Measurements from ENCODE around the gene TMEM176B. TPM values are rescaled to one million over a fixed set of nuclear protein-coding genes. Genes with fewer than 3 reads are reported as not detected.

The TMEM176B gene
- total RNA-seq, 2 experiments from 2014 or later: not detected

DNA sequence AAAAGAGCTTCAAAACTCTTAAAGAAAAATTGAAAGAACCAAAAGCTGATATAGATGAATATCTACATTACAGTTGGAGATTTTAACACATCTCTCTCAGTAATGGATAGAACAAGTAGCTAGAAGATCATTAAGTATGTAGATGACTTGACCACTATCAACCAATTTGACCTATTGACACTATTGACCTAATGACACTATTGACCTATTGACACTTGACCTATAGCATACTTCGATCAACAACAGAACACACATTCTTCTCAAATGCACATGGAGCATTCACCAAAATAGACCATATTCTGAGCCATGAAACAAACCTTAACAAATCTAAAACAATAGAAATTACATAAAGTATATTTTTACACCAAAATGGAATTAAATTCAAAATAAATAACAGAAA is 40.7 kb downstream of the TMEM176B start:
- peaks cover 2% of the 10 kb centered on the region for H3K36me3 Mint-ChIP-seq (ENCODE audit: low read depth)
- no peak overlapping the region for H3K27ac Mint-ChIP-seq
- H3K4me3 Mint-ChIP-seq: no peak overlapping the region
- intact Hi-C loops (cut with DNase I, micrococcal nuclease): loop anchor here (5.0 kb wide), 3 partner anchors 382 to 472 kb away; partner anchors contain the start of genes REPIN1 (in 1 of the 2) and ZNF775 (in 1 of the 2)
- H3K27me3 Mint-ChIP-seq: no peaks in the 10 kb centered on the region
- no peak for DNase-seq
- ChIA-PET CTCF (interaction anchor here (0.7 to 2.0 kb wide), 9 partner anchors 11 to 402 kb away, joined by 3 to 9 read pairs (median 4); partner anchors contain the start of gene GIMAP7), POLR2A (no interaction called here)
- peaks cover 27% of the 10 kb centered on the region for H3K4me1 Mint-ChIP-seq
- no peak for ATAC-seq
- H3K9me3 Mint-ChIP-seq (ENCODE audit: low read depth): peaks cover 2% of the 10 kb centered on the region

DNA sequence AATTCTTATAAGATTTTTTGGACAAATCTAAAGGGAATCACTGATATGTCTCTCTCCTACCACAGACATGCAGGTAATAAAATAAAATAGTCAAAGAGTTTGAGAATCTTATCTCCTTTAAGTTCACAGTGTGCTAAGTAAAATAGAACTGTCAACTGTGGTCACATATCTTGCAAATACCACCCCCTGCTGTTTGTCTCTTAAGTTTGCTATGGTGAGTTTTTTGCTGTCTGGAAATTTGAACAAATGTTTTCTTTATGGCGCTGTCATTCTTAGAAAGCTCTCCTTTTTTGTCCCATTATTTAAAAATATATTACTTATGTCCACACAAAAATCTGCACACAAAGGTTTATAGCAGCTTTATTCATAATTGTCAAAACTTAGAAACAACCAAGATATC is 43.3 kb downstream of the TMEM176B start:
- H3K4me1 Mint-ChIP-seq: peaks cover 49% of the 10 kb centered on the region
- ChIA-PET POLR2A (no interaction called here), CTCF (interaction anchor here (0.6 to 5.0 kb wide), 14 partner anchors 9 to 319 kb away, joined by 3 to 69 read pairs (median 4); partner anchors contain the start of genes GIMAP5 and GIMAP8)
- no peak for ATAC-seq
- H3K4me3 Mint-ChIP-seq: peak overlapping the region; percentile 7
- DNase-seq: no peak
- peaks cover 4% of the 10 kb centered on the region for H3K36me3 Mint-ChIP-seq (ENCODE audit: low read depth)
- intact Hi-C loops (cut with DNase I, micrococcal nuclease): loop anchor here (1.0 to 5.0 kb wide), 4 partner anchors 309 to 470 kb away; partner anchors contain the start of genes REPIN1 (in 1 of the 2) and ZNF775 (in 1 of the 2)
- peaks cover 2% of the 10 kb centered on the region for H3K9me3 Mint-ChIP-seq (ENCODE audit: low read depth)
- no peaks in the 10 kb centered on the region for H3K27me3 Mint-ChIP-seq
- peak overlapping the region; percentile 89 for H3K27ac Mint-ChIP-seq

- H3K27ac Mint-ChIP-seq: peak overlapping the region; percentile 89
- peaks cover 52% of the 10 kb centered on the region for H3K4me1 Mint-ChIP-seq
- intact Hi-C loops (cut with DNase I, micrococcal nuclease): loop anchor here (5.0 kb wide), 3 partner anchors 379 to 469 kb away; partner anchors contain the start of genes REPIN1 (in 1 of the 2) and ZNF775 (in 1 of the 2)
- POLR2A ChIA-PET: interaction anchor here (0.6 to 1.9 kb wide), 15 partner anchors 18 to 1630 kb away, joined by 3 to 15 read pairs (median 5); partner anchors contain the start of genes GIMAP1, GIMAP4, GIMAP5 and ZNF425
- H3K27me3 Mint-ChIP-seq: no peaks in the 10 kb centered on the region
- H3K9me3 Mint-ChIP-seq (ENCODE audit: low read depth): no peaks in the 10 kb centered on the region
- H3K36me3 Mint-ChIP-seq (ENCODE audit: low read depth): peaks cover 2% of the 10 kb centered on the region
- DNase-seq (no peak), ATAC-seq (no peak)
- H3K4me3 Mint-ChIP-seq: peak overlapping the region; percentile 7
- CTCF ChIA-PET: interaction anchor here (0.5 to 5.0 kb wide), 20 partner anchors 14 to 592 kb away, joined by 3 to 69 read pairs (median 4); partner anchors contain the start of genes GIMAP1, GIMAP5, GIMAP6 and GIMAP8
These were observed 44.0 kb downstream of the TMEM176B start for GRCh38 chr7:150756166-150756565.

- Mint-ChIP-seq H3K4me1 (peaks cover 56% of the 10 kb centered on the region), H3K4me3 (peak overlapping the region; percentile 68), H3K27ac (peak overlapping the region; percentile 89), H3K9me3 (ENCODE audit: low read depth) (no peaks in the 10 kb centered on the region), H3K36me3 (ENCODE audit: low read depth) (peaks cover 2% of the 10 kb centered on the region), H3K27me3 (no peaks in the 10 kb centered on the region)
- POLR2A ChIA-PET: interaction anchor here (0.5 to 1.9 kb wide), 19 partner anchors 18 to 1629 kb away, joined by 3 to 15 read pairs (median 4); partner anchors contain the start of genes GIMAP1, GIMAP2, GIMAP4 and GIMAP5
- peak; percentile 84 for DNase-seq
- intact Hi-C loops (cut with DNase I, micrococcal nuclease): loop anchor here (1.0 to 5.0 kb wide), 14 partner anchors 17 to 468 kb away; partner anchors contain the start of genes GIMAP2 (in 1 of the 2), GIMAP6 (in 1 of the 2), GIMAP7 (in 1 of the 2) and REPIN1 (in 1 of the 2)
- ATAC-seq: peak; percentile 70
- CTCF ChIA-PET: interaction anchor here (0.5 to 5.0 kb wide), 31 partner anchors 11 to 592 kb away, joined by 3 to 69 read pairs (median 3); partner anchors contain the start of genes GIMAP1, GIMAP5, GIMAP6 and GIMAP8
These were observed 44.6 kb downstream of the TMEM176B start for GRCh38 chr7:150755473-150756099.

GRCh38 chr7:150754951-150755350 is 45.2 kb downstream of the TMEM176B start:
- H3K27ac Mint-ChIP-seq: peak overlapping the region; percentile 89
- peak; percentile 59 for ATAC-seq
- DNase-seq: no peak
- POLR2A ChIA-PET: interaction anchor here (0.5 to 1.9 kb wide), 17 partner anchors 17 to 1606 kb away, joined by 3 to 15 read pairs (median 7); partner anchors contain the start of genes GIMAP1, GIMAP2, GIMAP4 and GIMAP5
- intact Hi-C loops (cut with DNase I, micrococcal nuclease): loop anchor here (1.0 to 5.0 kb wide), 19 partner anchors 17 to 468 kb away; partner anchors contain the start of genes GIMAP1 (in 1 of the 2), GIMAP2 (in 1 of the 2), GIMAP6 (in 1 of the 2) and GIMAP7 (in 1 of the 2)
- no peaks in the 10 kb centered on the region for H3K9me3 Mint-ChIP-seq (ENCODE audit: low read depth)
- peaks cover 61% of the 10 kb centered on the region for H3K4me1 Mint-ChIP-seq
- CTCF ChIA-PET: interaction anchor here (0.6 to 5.0 kb wide), 30 partner anchors 11 to 400 kb away, joined by 3 to 69 read pairs (median 4); partner anchors contain the start of genes GIMAP1, GIMAP5, GIMAP6 and GIMAP8
- H3K4me3 Mint-ChIP-seq: peak overlapping the region; percentile 68
- H3K27me3 Mint-ChIP-seq: no peaks in the 10 kb centered on the region
- peaks cover 2% of the 10 kb centered on the region for H3K36me3 Mint-ChIP-seq (ENCODE audit: low read depth)

GRCh38 chr7:150753826-150754603 is 46.1 kb downstream of the TMEM176B start:
- peak; percentile 43 for DNase-seq
- CTCF ChIA-PET: interaction anchor here (0.6 to 5.0 kb wide), 4 partner anchors 9 to 193 kb away, joined by 3 to 23 read pairs (median 3); partner anchors contain the start of gene GIMAP5
- H3K9me3 Mint-ChIP-seq (ENCODE audit: low read depth): no peaks in the 10 kb centered on the region

GRCh38 chr7:150753239-150753638 is 46.9 kb downstream of the TMEM176B start:
- H3K4me1 Mint-ChIP-seq: peaks cover 78% of the 10 kb centered on the region
- POLR2A ChIA-PET: no interaction called here
- DNase-seq (no peak), ATAC-seq (no peak)
- peak overlapping the region; percentile 92 for H3K27ac Mint-ChIP-seq
- no peaks in the 10 kb centered on the region for H3K9me3 Mint-ChIP-seq (ENCODE audit: low read depth)
- H3K4me3 Mint-ChIP-seq: peak overlapping the region; percentile 9
- intact Hi-C loops (cut with DNase I, micrococcal nuclease): loop anchor here in 1 of 2 experiments (1.0 kb wide), 1 partner anchor 9 kb away; no protein-coding TSS in a partner anchor
- CTCF ChIA-PET: interaction anchor here (5.0 kb wide), 1 partner anchor 15 kb away, joined by 23 read pairs; the partner anchor contains the start of gene GIMAP5
- peaks cover 2% of the 10 kb centered on the region for H3K36me3 Mint-ChIP-seq (ENCODE audit: low read depth)
- no peaks in the 10 kb centered on the region for H3K27me3 Mint-ChIP-seq

More at GRCh38 chr7:150753826-150754603, 46.1 kb downstream of the TMEM176B start:
- peak overlapping the region; percentile 21 for H3K4me3 Mint-ChIP-seq
- intact Hi-C loops (cut with DNase I, micrococcal nuclease): loop anchor here (1.0 to 2.0 kb wide), 10 partner anchors 10 to 239 kb away; partner anchors contain the start of genes GIMAP1 (in 1 of the 2), GIMAP2 (in 1 of the 2), GIMAP6 (in 1 of the 2) and GIMAP7 (in 1 of the 2)
- H3K4me1 Mint-ChIP-seq: peaks cover 70% of the 10 kb centered on the region
- H3K27me3 Mint-ChIP-seq: no peaks in the 10 kb centered on the region
- POLR2A ChIA-PET: interaction anchor here (0.6 kb wide), 1 partner anchor 378 kb away, joined by 3 read pairs; no protein-coding TSS in a partner anchor
- ATAC-seq: peak; percentile 69
- peak overlapping the region; percentile 92 for H3K27ac Mint-ChIP-seq
- H3K36me3 Mint-ChIP-seq (ENCODE audit: low read depth): peaks cover 2% of the 10 kb centered on the region

- Mint-ChIP-seq H3K27me3 (no peaks in the 10 kb centered on the region), H3K4me1 (peaks cover 86% of the 10 kb centered on the region), H3K36me3 (ENCODE audit: low read depth) (peaks cover 2% of the 10 kb centered on the region), H3K9me3 (ENCODE audit: low read depth) (no peaks in the 10 kb centered on the region), H3K4me3 (no peak overlapping the region), H3K27ac (no peak overlapping the region)
- no peak for ATAC-seq
- intact Hi-C loops (cut with DNase I, micrococcal nuclease): no loop called here
- DNase-seq: no peak
- POLR2A ChIA-PET: interaction anchor here (0.7 to 1.1 kb wide), 2 partner anchors 14 to 66 kb away, joined by 3 to 6 read pairs; partner anchors contain the start of genes GIMAP2 and GIMAP5
- CTCF ChIA-PET: interaction anchor here (1.3 kb wide), 1 partner anchor 9 kb away, joined by 4 read pairs; no protein-coding TSS in a partner anchor
These were observed 48.5 kb downstream of the TMEM176B start for GRCh38 chr7:150751702-150752101.

GRCh38 chr7:150748376-150748775 is 51.8 kb downstream of the TMEM176B start:
- intact Hi-C loops (cut with DNase I, micrococcal nuclease): no loop called here
- ATAC-seq (peak; percentile 31), DNase-seq (no peak)
- H3K27me3 Mint-ChIP-seq: no peaks in the 10 kb centered on the region
- H3K9me3 Mint-ChIP-seq (ENCODE audit: low read depth): no peaks in the 10 kb centered on the region
- H3K4me1 Mint-ChIP-seq: peaks cover 87% of the 10 kb centered on the region
- ChIA-PET POLR2A (interaction anchor here (0.5 kb wide), 1 partner anchor 284 kb away, joined by 4 read pairs; no protein-coding TSS in a partner anchor), CTCF (interaction anchor here (1.1 to 1.4 kb wide), 4 partner anchors 10 to 179 kb away, joined by 3 to 6 read pairs (median 4); partner anchors contain the start of gene GIMAP1)
- H3K27ac Mint-ChIP-seq: peak overlapping the region; percentile 65
- H3K4me3 Mint-ChIP-seq: no peak overlapping the region
- peaks cover 29% of the 10 kb centered on the region for H3K36me3 Mint-ChIP-seq (ENCODE audit: low read depth)

GRCh38 chr7:150746921-150747320 is 53.2 kb downstream of the TMEM176B start:
- ATAC-seq (peak; percentile 9), DNase-seq (no peak)
- intact Hi-C loops (cut with DNase I, micrococcal nuclease): no loop called here
- Mint-ChIP-seq H3K27me3 (no peaks in the 10 kb centered on the region), H3K27ac (peak overlapping the region; percentile 83), H3K4me1 (peaks cover 90% of the 10 kb centered on the region), H3K4me3 (peak overlapping the region; percentile 32), H3K36me3 (ENCODE audit: low read depth) (peaks cover 42% of the 10 kb centered on the region), H3K9me3 (ENCODE audit: low read depth) (no peaks in the 10 kb centered on the region)
- ChIA-PET CTCF (interaction anchor here (1.2 kb wide), 1 partner anchor 10 kb away, joined by 7 read pairs; no protein-coding TSS in a partner anchor), POLR2A (interaction anchor here (0.5 kb wide), 1 partner anchor 178 kb away, joined by 3 read pairs; no protein-coding TSS in a partner anchor)

All from activated CD4-positive, alpha-beta T cell treated with anti-CD3 and anti-CD28 coated beads for 36 hours (primary cell).